Natural killer cell (primary cell): ENCODE measurements around the gene DPP3. TPM values are rescaled to one million over a fixed set of nuclear protein-coding genes. Genes with fewer than 3 reads are reported as not detected.
"Not testable (repeated sequence)": the region's sequence is repeated elsewhere in the genome, so short reads cannot be mapped to it uniquely, and the experiment has no call there.

Source experiments
- ATAC-seq, 3 donors: fragments of 150-1000 bp in 2 of 3; fragments of 200-7000 bp in 1 of 3; cut with Tn5 transposase; 1 replicate in 1 of 3; 2 replicates in 2 of 3; pipeline ENCODE4 v1.10.0; 2021; ENCODE audit warnings: mild to moderate bottlenecking in 2 of 3, moderate library complexity in 2 of 3
- DNase-seq, 2 donors: peaks; one replicate each; pipeline versions ENCODE4 v3.0.0 to v3.0.0-alpha.2; 2013 to 2021; ENCODE audit warnings: mixed read lengths in 1 of 2
- H3K27ac ChIP-seq: one replicate; pipeline ENCODE4 v1.5.1; 2013; ENCODE audit warnings: mild to moderate bottlenecking, low read length
- H3K27me3 ChIP-seq: one replicate; pipeline ENCODE4 v1.6.1; 2013; ENCODE audit warnings: low read length; ENCODE audit not compliant: control insufficient read depth, insufficient read depth
- H3K36me3 ChIP-seq: one replicate; pipeline ENCODE4 v1.6.1; 2013; ENCODE audit warnings: low read length; ENCODE audit not compliant: control insufficient read depth, insufficient read depth
- H3K4me1 ChIP-seq: one replicate; pipeline ENCODE4 v1.6.1; 2013; ENCODE audit warnings: low read length; ENCODE audit not compliant: control insufficient read depth, insufficient read depth
- H3K4me3 ChIP-seq: one replicate; pipeline ENCODE4 v1.5.1; 2013; ENCODE audit warnings: low read length
- H3K9me3 ChIP-seq: one replicate; pipeline ENCODE4 v1.6.1; 2013; ENCODE audit warnings: low read length; ENCODE audit not compliant: control insufficient read depth, insufficient read depth
- H3K27ac Mint-ChIP-seq, 2 donors: one replicate each; pipeline ENCODE4 v1.8.0; 2022; ENCODE audit warnings: mild to moderate bottlenecking in 2 of 2, mixed read lengths in 2 of 2, moderate library complexity in 1 of 2
- H3K27me3 Mint-ChIP-seq, 2 donors: one replicate each; pipeline ENCODE4 v1.8.0; 2022; ENCODE audit warnings: low read depth in 2 of 2, mixed read lengths in 2 of 2
- H3K36me3 Mint-ChIP-seq: one replicate; pipeline ENCODE4 v1.8.0; 2022; ENCODE audit warnings: mixed read lengths
- H3K4me1 Mint-ChIP-seq, 2 donors: one replicate each; pipeline ENCODE4 v1.8.0; 2022; ENCODE audit warnings: mixed read lengths in 2 of 2
- H3K4me3 Mint-ChIP-seq: one replicate; pipeline ENCODE4 v1.8.0; 2022; ENCODE audit warnings: mild to moderate bottlenecking, moderate library complexity, mixed read lengths
- H3K9me3 Mint-ChIP-seq, 2 donors: one replicate each; pipeline ENCODE4 v1.8.0; 2022; ENCODE audit warnings: mixed read lengths in 2 of 2
- WGBS: methylation state at CpG from one replicate; pipeline ENCODE4 v1.1.7; 2013; ENCODE audit warnings: missing lambda C conversion rate; ENCODE audit not compliant: insufficient coverage; 5-methylcytosine and 5-hydroxymethylcytosine counted together
- intact Hi-C: fragments of 100-400 bp; cut with micrococcal nuclease; formaldehyde crosslinking; loops from one replicate; pipeline ENCODE4 v1.14.2; 2022
- total RNA-seq, 4 donors: library from RNA; stranded (reverse); fragments of 120-200 nt in 1 of 4; gene quantifications; one replicate each; pipeline versions ENCODE4 v1.2.3 to v1.2.4, GENCODE V29; 2013 to 2022
- TF ChIP-seq, protein P1 (sequence below): fragments of 200-600 bp; IDR thresholded peaks from one replicate; pipeline ENCODE4 v1.8.0; 2022; ENCODE audit warnings: antibody characterized with exemption

The DPP3 gene
- total RNA-seq, 3 donors from 2014 or later (not counting 1 experiment from before 2014, with no cell fraction given) = 37.4 to 42.9 (median 38.6) TPM

- Histone ChIP-seq H3K9me3 (no peaks in the 10 kb centered on the region), H3K27me3 (no peaks in the 10 kb centered on the region), H3K4me3 (no peak overlapping the region), H3K4me1 (peaks cover 11% of the 10 kb centered on the region), H3K27ac (no peak overlapping the region), H3K36me3 (no peaks in the 10 kb centered on the region)
- ATAC-seq (no peak), DNase-seq (no peak)
- 66% methylated on average over 5 of the region's 5 CpGs for WGBS
- Mint-ChIP-seq H3K4me1 (peaks cover 11 to 12% of the 10 kb centered on the region in 2 donors), H3K4me3 (no peak overlapping the region), H3K27ac (no peak overlapping the region), H3K36me3 (no peaks in the 10 kb centered on the region), H3K27me3 (peaks cover 0 to 4% of the 10 kb centered on the region in 2 donors), H3K9me3 (no peaks in the 10 kb centered on the region)
- TF ChIP-seq, protein P1, sequence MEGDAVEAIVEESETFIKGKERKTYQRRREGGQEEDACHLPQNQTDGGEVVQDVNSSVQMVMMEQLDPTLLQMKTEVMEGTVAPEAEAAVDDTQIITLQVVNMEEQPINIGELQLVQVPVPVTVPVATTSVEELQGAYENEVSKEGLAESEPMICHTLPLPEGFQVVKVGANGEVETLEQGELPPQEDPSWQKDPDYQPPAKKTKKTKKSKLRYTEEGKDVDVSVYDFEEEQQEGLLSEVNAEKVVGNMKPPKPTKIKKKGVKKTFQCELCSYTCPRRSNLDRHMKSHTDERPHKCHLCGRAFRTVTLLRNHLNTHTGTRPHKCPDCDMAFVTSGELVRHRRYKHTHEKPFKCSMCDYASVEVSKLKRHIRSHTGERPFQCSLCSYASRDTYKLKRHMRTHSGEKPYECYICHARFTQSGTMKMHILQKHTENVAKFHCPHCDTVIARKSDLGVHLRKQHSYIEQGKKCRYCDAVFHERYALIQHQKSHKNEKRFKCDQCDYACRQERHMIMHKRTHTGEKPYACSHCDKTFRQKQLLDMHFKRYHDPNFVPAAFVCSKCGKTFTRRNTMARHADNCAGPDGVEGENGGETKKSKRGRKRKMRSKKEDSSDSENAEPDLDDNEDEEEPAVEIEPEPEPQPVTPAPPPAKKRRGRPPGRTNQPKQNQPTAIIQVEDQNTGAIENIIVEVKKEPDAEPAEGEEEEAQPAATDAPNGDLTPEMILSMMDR = no peak
- intact Hi-C loops = no loop called here
These were observed 21.0 kb upstream of the DPP3 start for GRCh38 chr11:66459138-66459778.

DNA sequence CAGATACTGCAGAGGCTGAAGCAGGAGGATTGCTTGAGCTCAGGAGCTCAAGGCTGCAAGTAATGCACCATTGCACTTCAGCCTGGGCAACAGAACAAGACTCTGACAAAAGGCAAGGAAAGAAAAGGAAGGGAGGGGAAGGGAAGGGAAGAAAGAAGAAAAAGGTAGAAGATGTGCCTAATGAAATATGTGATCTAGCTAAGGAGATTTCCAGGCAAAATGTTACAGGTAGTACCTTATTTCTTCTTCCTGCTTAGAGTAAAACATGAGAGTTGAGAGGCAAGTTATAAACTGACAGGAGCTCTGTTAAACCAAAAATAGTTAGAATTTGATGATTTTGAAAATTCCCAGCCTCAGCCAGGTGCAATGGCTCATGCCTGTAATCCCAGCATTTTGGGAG, 18.2 kb upstream of the DPP3 start:
- no peaks in the 10 kb centered on the region for H3K27me3 ChIP-seq
- Mint-ChIP-seq H3K4me1 (peaks cover 8 to 14% of the 10 kb centered on the region in 2 donors), H3K9me3 (no peaks in the 10 kb centered on the region), H3K27ac (no peak overlapping the region), H3K4me3 (no peak overlapping the region), H3K27me3 (no peaks in the 10 kb centered on the region), H3K36me3 (no peaks in the 10 kb centered on the region)
- no peak overlapping the region for H3K4me3 ChIP-seq
- TF ChIP-seq, protein P1 = no peak
- no peak overlapping the region for H3K27ac ChIP-seq
- H3K9me3 ChIP-seq = no peaks in the 10 kb centered on the region
- intact Hi-C loops = no loop called here
- no peak for DNase-seq
- H3K4me1 ChIP-seq = peaks cover 21% of the 10 kb centered on the region
- no peaks in the 10 kb centered on the region for H3K36me3 ChIP-seq
- ATAC-seq = no peak

DNA sequence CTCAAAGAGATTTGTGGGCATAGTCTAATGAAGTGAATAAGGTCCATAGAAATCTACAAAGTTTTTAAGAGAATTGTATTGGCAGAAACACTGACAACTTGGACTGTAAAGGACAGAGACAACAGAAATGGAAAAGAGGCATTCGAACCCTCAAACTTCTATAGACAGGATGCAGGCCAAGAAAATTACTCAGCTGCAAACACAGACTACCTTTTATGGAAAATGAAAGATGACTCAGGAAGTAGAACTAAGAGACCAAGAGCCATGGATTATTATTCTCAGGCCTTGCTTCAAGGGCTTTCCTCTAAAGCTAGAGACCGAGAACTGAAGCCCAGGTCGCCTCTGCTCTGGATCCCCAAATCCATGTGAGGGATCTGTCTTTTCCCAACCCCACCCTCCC, 17.3 kb upstream of the DPP3 start:
- Mint-ChIP-seq H3K27ac (no peak overlapping the region), H3K36me3 (no peaks in the 10 kb centered on the region), H3K27me3 (no peaks in the 10 kb centered on the region), H3K9me3 (no peaks in the 10 kb centered on the region), H3K4me1 (peaks cover 13 to 21% of the 10 kb centered on the region in 2 donors), H3K4me3 (no peak overlapping the region)
- Histone ChIP-seq H3K27me3 (no peaks in the 10 kb centered on the region), H3K9me3 (no peaks in the 10 kb centered on the region), H3K4me1 (peaks cover 29% of the 10 kb centered on the region), H3K27ac (no peak overlapping the region), H3K36me3 (no peaks in the 10 kb centered on the region), H3K4me3 (no peak overlapping the region)
- ATAC-seq (no peak), DNase-seq (no peak)
- TF ChIP-seq, protein P1 = no peak
- intact Hi-C loops = no loop called here
- WGBS = 95% methylated on average over 3 of the region's 3 CpGs

DNA sequence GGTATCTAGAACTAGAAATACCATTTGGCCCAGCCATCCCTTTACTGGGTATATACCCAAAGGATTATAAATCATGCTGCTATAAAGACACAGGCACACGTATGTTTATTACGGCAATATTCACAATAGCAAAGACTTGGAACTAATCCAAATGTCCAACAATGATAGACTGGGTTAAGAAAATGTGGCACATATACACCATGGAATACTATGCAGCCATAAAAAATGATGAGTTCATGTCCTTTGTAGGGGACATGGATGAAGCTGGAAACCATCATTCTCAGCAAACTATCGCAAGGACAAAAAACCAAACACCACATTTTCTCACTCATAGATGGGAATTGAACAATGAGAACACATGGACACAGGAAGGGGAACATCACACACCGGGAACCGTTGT, 16.1 kb upstream of the DPP3 start:
- intact Hi-C loops, H3K27me3 Mint-ChIP-seq, DNase-seq, H3K27ac Mint-ChIP-seq, ATAC-seq, H3K36me3 ChIP-seq, H3K27me3 ChIP-seq, H3K36me3 Mint-ChIP-seq, H3K4me3 ChIP-seq, H3K27ac ChIP-seq, H3K9me3 Mint-ChIP-seq, H3K9me3 ChIP-seq: not testable (repeated sequence)
- peaks cover 26% of the 10 kb centered on the region for H3K4me1 ChIP-seq
- no CpG with 5 or more reads among the region's 5 CpGs for WGBS
- Mint-ChIP-seq H3K4me1 (peaks cover 13 to 21% of the 10 kb centered on the region in 2 donors), H3K4me3 (peak overlapping the region; percentile 18)
